ENCODE measurements around the gene NEDD4.

- TF ChIP-seq TAF1 (IDR thresholded peaks at IDR 0.05; ENCODE audit: low read depth) (no peak), TEAD4 (IDR thresholded peaks at IDR 0.05) (no peak)
Observed at GRCh38 chr15:56036546-56037067, 43.2 kb upstream of the NEDD4 start.

Measured in Ishikawa (cell line).